H9 (cell line): ENCODE measurements around the gene MED1. TPM values are rescaled to one million over a fixed set of nuclear protein-coding genes. Genes with fewer than 3 reads are reported as not detected.

ENCODE experiments used
- DNase-seq: peaks from one replicate; pipeline ENCODE4 v3.0.0-alpha.2; 2017
- H2AFZ ChIP-seq: one replicate; pipeline ENCODE4 v1.6.1; 2013; ENCODE audit warnings: mild to moderate bottlenecking, low read length, control low read depth, moderate library complexity
- H2AK5ac ChIP-seq: 2 replicates; pipeline ENCODE4 v1.6.1; 2013; ENCODE audit warnings: low read length, control low read depth, mixed read lengths; ENCODE audit not compliant: insufficient read length
- H2BK120ac ChIP-seq: one replicate; pipeline ENCODE4 v1.6.1; 2013; ENCODE audit warnings: low read depth, mild to moderate bottlenecking, low read length, control low read depth, inconsistent platforms; ENCODE audit not compliant: poor library complexity, severe bottlenecking
- H2BK12ac ChIP-seq: 2 replicates; pipeline ENCODE4 v1.6.1; 2013; ENCODE audit warnings: low read length, control low read depth, mixed read lengths, low read depth; ENCODE audit not compliant: insufficient read length
- H2BK15ac ChIP-seq: 2 replicates; pipeline ENCODE4 v1.6.1; 2013; ENCODE audit warnings: low read depth, low read length, control low read depth
- H2BK20ac ChIP-seq: one replicate; pipeline ENCODE4 v1.6.1; 2013; ENCODE audit warnings: low read depth, mild to moderate bottlenecking, low read length, control low read depth, inconsistent platforms; ENCODE audit not compliant: poor library complexity, severe bottlenecking
- H2BK5ac ChIP-seq: 2 replicates; pipeline ENCODE4 v1.6.1; 2013; ENCODE audit warnings: low read length, control low read depth, mixed read lengths; ENCODE audit not compliant: insufficient read length
- H3K14ac ChIP-seq: 2 replicates; pipeline ENCODE4 v1.6.1; 2013; ENCODE audit warnings: low read length, control low read depth; ENCODE audit not compliant: insufficient read depth
- H3K18ac ChIP-seq: 2 replicates; pipeline ENCODE4 v1.6.1; 2013; ENCODE audit warnings: low read depth, mild to moderate bottlenecking, mixed read lengths, low read length, control low read depth; ENCODE audit not compliant: insufficient read length
- H3K23ac ChIP-seq: 2 replicates; pipeline ENCODE4 v1.6.1; 2013; ENCODE audit warnings: low read length, control low read depth, mixed read lengths, low read depth; ENCODE audit not compliant: insufficient read length
- H3K23me2 ChIP-seq: 2 replicates; pipeline ENCODE4 v1.6.1; 2013; ENCODE audit warnings: low read depth, mild to moderate bottlenecking, mixed read lengths, low read length, control low read depth; ENCODE audit not compliant: insufficient read length, poor library complexity, severe bottlenecking
- H3K27ac ChIP-seq: 2 replicates; pipeline ENCODE4 v1.5.1; 2013; ENCODE audit warnings: low read length, control low read depth, mixed read lengths, low read depth; ENCODE audit not compliant: insufficient read length
- H3K27me3 ChIP-seq: 2 replicates; pipeline ENCODE4 v1.6.1; 2013; ENCODE audit warnings: low read length, control low read depth, inconsistent platforms; ENCODE audit not compliant: insufficient read depth
- H3K4ac ChIP-seq: 2 replicates; pipeline ENCODE4 v1.6.1; 2013; ENCODE audit warnings: low read depth, mild to moderate bottlenecking, control low read depth, inconsistent platforms, low read length, moderate library complexity
- H3K4me1 ChIP-seq: 2 replicates; pipeline ENCODE4 v1.6.1; 2013; ENCODE audit warnings: low read length, control low read depth, inconsistent platforms; ENCODE audit not compliant: insufficient read depth
- H3K4me2 ChIP-seq: 2 replicates; pipeline ENCODE4 v1.6.1; 2013; ENCODE audit warnings: low read length, control low read depth, mixed read lengths; ENCODE audit not compliant: insufficient read length, insufficient read depth
- H3K56ac ChIP-seq: 2 replicates; pipeline ENCODE4 v1.6.1; 2013; ENCODE audit warnings: low read depth, mild to moderate bottlenecking, mixed read lengths, low read length, control low read depth; ENCODE audit not compliant: insufficient read length
- H3K79me1 ChIP-seq: 2 replicates; pipeline ENCODE4 v1.6.1; 2013; ENCODE audit warnings: low read depth, mild to moderate bottlenecking, moderate library complexity, low read length, control low read depth, inconsistent platforms; ENCODE audit not compliant: insufficient read depth, poor library complexity, severe bottlenecking
- H3K79me2 ChIP-seq: 2 replicates; pipeline ENCODE4 v1.6.1; 2013; ENCODE audit warnings: low read length, control low read depth, inconsistent platforms; ENCODE audit not compliant: insufficient read depth
- H3K9ac ChIP-seq: 2 replicates; pipeline ENCODE4 v1.6.1; 2013; ENCODE audit warnings: low read length, control low read depth, mixed read lengths; ENCODE audit not compliant: insufficient read length; ENCODE audit errors: extremely low read depth
- H3K9me3 ChIP-seq: one replicate; pipeline ENCODE4 v1.6.1; 2013; ENCODE audit warnings: low read depth, low read length, inconsistent platforms; ENCODE audit not compliant: control insufficient read depth
- H3T11ph ChIP-seq: one replicate; pipeline ENCODE4 v1.6.1; 2013; ENCODE audit warnings: mild to moderate bottlenecking, low read length, control low read depth, inconsistent platforms
- H4K20me1 ChIP-seq: one replicate; pipeline ENCODE4 v1.6.1; 2013; ENCODE audit not compliant: control insufficient read depth, insufficient read length, insufficient read depth
- H4K5ac ChIP-seq: 2 replicates; pipeline ENCODE4 v1.6.1; 2013; ENCODE audit warnings: low read depth, mild to moderate bottlenecking, mixed read lengths, low read length, control low read depth; ENCODE audit not compliant: insufficient read length
- H4K8ac ChIP-seq: replicated peaks from 2 replicates; pipeline ENCODE4 v1.6.1; 2013; ENCODE audit warnings: low read length, control low read depth, mixed read lengths, low read depth; ENCODE audit not compliant: insufficient read length
- H4K91ac ChIP-seq: 2 replicates; pipeline ENCODE4 v1.6.1; 2013; ENCODE audit warnings: low read depth, mild to moderate bottlenecking, moderate library complexity, mixed read lengths, low read length, control low read depth; ENCODE audit not compliant: insufficient read length
- H3K27ac Mint-ChIP-seq, 3 experiments: 2 replicates in 2 of 3; 3 replicates in 1 of 3; pipeline ENCODE4 v1.8.0; 2020 to 2021; ENCODE audit warnings: mixed read lengths in 3 of 3, mild to moderate bottlenecking in 1 of 3, moderate library complexity in 1 of 3
- H3K27me3 Mint-ChIP-seq: 2 replicates; pipeline ENCODE4 v1.8.0; 2021; ENCODE audit warnings: low read depth, mild to moderate bottlenecking, moderate library complexity, mixed read lengths
- H3K36me3 Mint-ChIP-seq, 3 experiments: 2 replicates in 2 of 3; 3 replicates in 1 of 3; pipeline ENCODE4 v1.8.0; 2020 to 2021; ENCODE audit warnings: low read depth in 3 of 3, mixed read lengths in 3 of 3; ENCODE audit not compliant: insufficient read depth in 1 of 3
- H3K4me1 Mint-ChIP-seq, 2 experiments: 2 replicates each; pipeline ENCODE4 v1.8.0; 2020; ENCODE audit warnings: mixed read lengths in 2 of 2
- H3K4me3 Mint-ChIP-seq, 2 experiments: 2 replicates in 1 of 2; 3 replicates in 1 of 2; pipeline ENCODE4 v1.8.0; 2020 to 2021; ENCODE audit warnings: mild to moderate bottlenecking in 2 of 2, mixed read lengths in 2 of 2, moderate library complexity in 1 of 2
- H3K9me3 Mint-ChIP-seq, 2 experiments: 2 replicates in 1 of 2; 3 replicates in 1 of 2; pipeline ENCODE4 v1.8.0; 2020; ENCODE audit warnings: mild to moderate bottlenecking in 2 of 2, mixed read lengths in 2 of 2, moderate library complexity in 1 of 2
- WGBS: extraction: QIAGEN DNeasy Blood & Tissue Kit; methylation state at CpG from one replicate; pipeline ENCODE4 v1.1.7; 2013; ENCODE audit warnings: missing lambda C conversion rate, low lambda C conversion rate, mixed read lengths; ENCODE audit not compliant: insufficient read length; ENCODE audit errors: extremely low coverage; 5-methylcytosine and 5-hydroxymethylcytosine counted together
- total RNA-seq: library from RNA; stranded (reverse); gene quantifications from 2 replicates; pipeline ENCODE4 v1.2.1, GENCODE V29; 2021
- TF ChIP-seq, protein P1 (sequence below): fragments of 200-600 bp; sonication (generic); conservative IDR thresholded peaks from 3 replicates; pipeline ENCODE4 v1.8.0; 2021; ENCODE audit warnings: antibody characterized with exemption, mild to moderate bottlenecking

MED1 gene
- total RNA-seq, 1 experiment from 2014 or later, result 59.2 TPM

DNA sequence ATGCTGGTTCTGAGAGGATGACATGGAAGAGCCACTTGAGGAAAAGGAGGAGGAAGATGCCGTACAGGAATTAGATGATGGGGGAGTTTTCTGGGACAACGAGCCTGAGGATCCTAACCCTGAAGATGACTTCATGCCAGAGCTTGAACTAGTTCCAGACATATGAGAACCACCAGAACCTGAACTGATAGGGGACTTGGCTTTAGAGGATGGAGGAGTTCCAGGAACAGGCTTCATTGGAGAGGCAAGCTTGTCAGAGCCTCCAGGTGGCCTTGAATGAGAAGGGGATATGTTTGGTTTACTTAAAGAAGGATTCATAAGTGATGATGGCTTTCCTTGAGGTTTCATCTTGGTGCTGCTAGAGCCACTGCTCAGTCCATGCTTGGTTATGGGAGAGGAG, 42.7 kb downstream of the MED1 start:
- no peak overlapping the region for H4K91ac ChIP-seq
- H3K27me3 ChIP-seq, result no peaks in the 10 kb centered on the region
- H3K27ac Mint-ChIP-seq, result peak overlapping the region in 1 of 3 experiments; percentile 7; a peak in 3 of 7 replicates
- no peaks in the 10 kb centered on the region for H3K79me2 ChIP-seq
- no peaks in the 10 kb centered on the region for H3K23me2 ChIP-seq
- H4K20me1 ChIP-seq, result no peaks in the 10 kb centered on the region
- H3K9ac ChIP-seq, result no peak overlapping the region
- peaks cover 0 to 3% of the 10 kb centered on the region in 2 experiments; a peak in 1 of 4 replicates for H3K4me1 Mint-ChIP-seq
- no peak overlapping the region for H4K5ac ChIP-seq
- H2BK12ac ChIP-seq, result no peak overlapping the region
- no peak overlapping the region for H3K23ac ChIP-seq
- no peak overlapping the region for H3T11ph ChIP-seq
- H2AK5ac ChIP-seq, result no peak overlapping the region
- H2BK15ac ChIP-seq, result no peak overlapping the region
- H3K79me1 ChIP-seq, result peaks cover 3% of the 10 kb centered on the region
- WGBS, result no CpG with 5 or more reads among the region's 2 CpGs
- no peak overlapping the region for H3K4me2 ChIP-seq
- TF ChIP-seq, protein P1, sequence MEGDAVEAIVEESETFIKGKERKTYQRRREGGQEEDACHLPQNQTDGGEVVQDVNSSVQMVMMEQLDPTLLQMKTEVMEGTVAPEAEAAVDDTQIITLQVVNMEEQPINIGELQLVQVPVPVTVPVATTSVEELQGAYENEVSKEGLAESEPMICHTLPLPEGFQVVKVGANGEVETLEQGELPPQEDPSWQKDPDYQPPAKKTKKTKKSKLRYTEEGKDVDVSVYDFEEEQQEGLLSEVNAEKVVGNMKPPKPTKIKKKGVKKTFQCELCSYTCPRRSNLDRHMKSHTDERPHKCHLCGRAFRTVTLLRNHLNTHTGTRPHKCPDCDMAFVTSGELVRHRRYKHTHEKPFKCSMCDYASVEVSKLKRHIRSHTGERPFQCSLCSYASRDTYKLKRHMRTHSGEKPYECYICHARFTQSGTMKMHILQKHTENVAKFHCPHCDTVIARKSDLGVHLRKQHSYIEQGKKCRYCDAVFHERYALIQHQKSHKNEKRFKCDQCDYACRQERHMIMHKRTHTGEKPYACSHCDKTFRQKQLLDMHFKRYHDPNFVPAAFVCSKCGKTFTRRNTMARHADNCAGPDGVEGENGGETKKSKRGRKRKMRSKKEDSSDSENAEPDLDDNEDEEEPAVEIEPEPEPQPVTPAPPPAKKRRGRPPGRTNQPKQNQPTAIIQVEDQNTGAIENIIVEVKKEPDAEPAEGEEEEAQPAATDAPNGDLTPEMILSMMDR, result no peak
- peaks cover 39 to 55% (median 46%) of the 10 kb centered on the region in 3 experiments; a peak in 6 of 7 replicates for H3K36me3 Mint-ChIP-seq
- H3K9me3 Mint-ChIP-seq, result no peaks in the 10 kb centered on the region
- H4K8ac ChIP-seq, result no peak overlapping the region
- no peaks in the 10 kb centered on the region for H3K9me3 ChIP-seq
- H2BK20ac ChIP-seq, result no peak overlapping the region
- no peak overlapping the region for H3K4ac ChIP-seq
- no peak overlapping the region for H3K18ac ChIP-seq
- no peak for DNase-seq
- H2AFZ ChIP-seq, result no peak overlapping the region
- H3K4me3 Mint-ChIP-seq, result no peak overlapping the region
- no peak overlapping the region for H3K27ac ChIP-seq
- no peak overlapping the region for H3K14ac ChIP-seq
- H3K4me1 ChIP-seq, result no peaks in the 10 kb centered on the region
- H2BK5ac ChIP-seq, result no peak overlapping the region
- H2BK120ac ChIP-seq, result no peak overlapping the region
- H3K56ac ChIP-seq, result no peak overlapping the region
- no peaks in the 10 kb centered on the region for H3K27me3 Mint-ChIP-seq
